Measurements from ENCODE around the gene SLC8A1. TPM values are rescaled to one million over a fixed set of nuclear protein-coding genes. Genes with fewer than 3 reads are reported as not detected.

The SLC8A1 gene
- total and polyA plus RNA-seq, 2 donors from 2014 or later = 12.9 to 33.9 TPM

GRCh38 chr2:40220177-40220925 lies 231.5 kb downstream of the SLC8A1 start:
- H3K9ac ChIP-seq (ENCODE audit: low read length in 3 of 3) = no peak overlapping the region
- FAIRE-seq = no peak
- intact Hi-C loops (cut with DNase I) = no loop called here
- H3K4me1 ChIP-seq (ENCODE audit: control insufficient read depth in 2 of 3, insufficient read depth in 2 of 3, low read depth in 1 of 3, low read length in 3 of 3) = peaks cover 0 to 8% (median 3%) of the 10 kb centered on the region in 3 donors
- H3K36me3 ChIP-seq (ENCODE audit: control insufficient read depth in 2 of 3, insufficient read depth in 3 of 3, low read length in 3 of 3) = no peaks in the 10 kb centered on the region
- no peak overlapping the region for H3K4me3 ChIP-seq (ENCODE audit: low read length in 3 of 3)
- no peak overlapping the region for H3K27ac ChIP-seq (ENCODE audit: low read depth in 2 of 2, low read length in 2 of 2)
- no peaks in the 10 kb centered on the region for H3K27me3 ChIP-seq (ENCODE audit: control insufficient read depth, insufficient read depth, low read length)
- TF ChIP-seq, protein P1, sequence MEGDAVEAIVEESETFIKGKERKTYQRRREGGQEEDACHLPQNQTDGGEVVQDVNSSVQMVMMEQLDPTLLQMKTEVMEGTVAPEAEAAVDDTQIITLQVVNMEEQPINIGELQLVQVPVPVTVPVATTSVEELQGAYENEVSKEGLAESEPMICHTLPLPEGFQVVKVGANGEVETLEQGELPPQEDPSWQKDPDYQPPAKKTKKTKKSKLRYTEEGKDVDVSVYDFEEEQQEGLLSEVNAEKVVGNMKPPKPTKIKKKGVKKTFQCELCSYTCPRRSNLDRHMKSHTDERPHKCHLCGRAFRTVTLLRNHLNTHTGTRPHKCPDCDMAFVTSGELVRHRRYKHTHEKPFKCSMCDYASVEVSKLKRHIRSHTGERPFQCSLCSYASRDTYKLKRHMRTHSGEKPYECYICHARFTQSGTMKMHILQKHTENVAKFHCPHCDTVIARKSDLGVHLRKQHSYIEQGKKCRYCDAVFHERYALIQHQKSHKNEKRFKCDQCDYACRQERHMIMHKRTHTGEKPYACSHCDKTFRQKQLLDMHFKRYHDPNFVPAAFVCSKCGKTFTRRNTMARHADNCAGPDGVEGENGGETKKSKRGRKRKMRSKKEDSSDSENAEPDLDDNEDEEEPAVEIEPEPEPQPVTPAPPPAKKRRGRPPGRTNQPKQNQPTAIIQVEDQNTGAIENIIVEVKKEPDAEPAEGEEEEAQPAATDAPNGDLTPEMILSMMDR (IDR thresholded peaks at IDR 0.05; ENCODE audit: borderline replicate concordance, extremely low read depth, insufficient read depth) = no peak
- peaks cover 0 to 3% (median 0%) of the 10 kb centered on the region in 3 donors for H3K9me3 ChIP-seq (ENCODE audit: control insufficient read depth in 2 of 3, insufficient read depth in 1 of 3, low read length in 3 of 3)
- peak in 1 of 5 donors; percentile 25 for DNase-seq

GRCh38 chr2:40219141-40219540 lies 232.7 kb downstream of the SLC8A1 start:
- Histone ChIP-seq H3K4me1 (ENCODE audit: control insufficient read depth in 2 of 3, insufficient read depth in 2 of 3, low read depth in 1 of 3, low read length in 3 of 3) (peaks cover 0 to 8% (median 3%) of the 10 kb centered on the region in 3 donors), H3K9me3 (ENCODE audit: control insufficient read depth in 2 of 3, insufficient read depth in 1 of 3, low read length in 3 of 3) (peaks cover 0 to 3% (median 0%) of the 10 kb centered on the region in 3 donors), H3K36me3 (ENCODE audit: control insufficient read depth in 2 of 3, insufficient read depth in 3 of 3, low read length in 3 of 3) (no peaks in the 10 kb centered on the region), H3K27ac (ENCODE audit: low read depth in 2 of 2, low read length in 2 of 2) (no peak overlapping the region), H3K4me3 (ENCODE audit: low read length in 3 of 3) (no peak overlapping the region), H3K27me3 (ENCODE audit: control insufficient read depth, insufficient read depth, low read length) (no peaks in the 10 kb centered on the region), H3K9ac (ENCODE audit: low read length in 3 of 3) (no peak overlapping the region)
- no peak for DNase-seq
- TF ChIP-seq, protein P1 (IDR thresholded peaks at IDR 0.05; ENCODE audit: borderline replicate concordance, extremely low read depth, insufficient read depth) = no peak
- intact Hi-C loops (cut with DNase I) = no loop called here
- no peak for FAIRE-seq

GRCh38 chr2:40218679-40219078 lies 233.2 kb downstream of the SLC8A1 start:
- Histone ChIP-seq H3K4me3 (ENCODE audit: low read length in 3 of 3) (no peak overlapping the region), H3K4me1 (ENCODE audit: control insufficient read depth in 2 of 3, insufficient read depth in 2 of 3, low read depth in 1 of 3, low read length in 3 of 3) (peaks cover 0 to 8% (median 3%) of the 10 kb centered on the region in 3 donors), H3K27ac (ENCODE audit: low read depth in 2 of 2, low read length in 2 of 2) (no peak overlapping the region), H3K36me3 (ENCODE audit: control insufficient read depth in 2 of 3, insufficient read depth in 3 of 3, low read length in 3 of 3) (no peaks in the 10 kb centered on the region), H3K9me3 (ENCODE audit: control insufficient read depth in 2 of 3, insufficient read depth in 1 of 3, low read length in 3 of 3) (peaks cover 0 to 3% (median 0%) of the 10 kb centered on the region in 3 donors), H3K9ac (ENCODE audit: low read length in 3 of 3) (no peak overlapping the region), H3K27me3 (ENCODE audit: control insufficient read depth, insufficient read depth, low read length) (no peaks in the 10 kb centered on the region)
- intact Hi-C loops (cut with DNase I) = no loop called here
- FAIRE-seq = no peak
- peak in 4 of 5 donors; percentile 38 to 82 (median 56) for DNase-seq
- TF ChIP-seq, protein P1 (IDR thresholded peaks at IDR 0.05; ENCODE audit: borderline replicate concordance, extremely low read depth, insufficient read depth) = no peak

Measured in kidney (tissue), 14 donors.